H9 (cell line): ENCODE measurements around the gene MYEF2. TPM values are rescaled to one million over a fixed set of nuclear protein-coding genes. Genes with fewer than 3 reads are reported as not detected.

ENCODE experiments used
- DNase-seq: peaks from one replicate; pipeline ENCODE4 v3.0.0-alpha.2; 2017
- H2AFZ ChIP-seq: one replicate; pipeline ENCODE4 v1.6.1; 2013; ENCODE audit warnings: mild to moderate bottlenecking, low read length, control low read depth, moderate library complexity
- H2AK5ac ChIP-seq: 2 replicates; pipeline ENCODE4 v1.6.1; 2013; ENCODE audit warnings: low read length, control low read depth, mixed read lengths; ENCODE audit not compliant: insufficient read length
- H2BK120ac ChIP-seq: one replicate; pipeline ENCODE4 v1.6.1; 2013; ENCODE audit warnings: low read depth, mild to moderate bottlenecking, low read length, control low read depth, inconsistent platforms; ENCODE audit not compliant: poor library complexity, severe bottlenecking
- H2BK12ac ChIP-seq: 2 replicates; pipeline ENCODE4 v1.6.1; 2013; ENCODE audit warnings: low read length, control low read depth, mixed read lengths, low read depth; ENCODE audit not compliant: insufficient read length
- H2BK15ac ChIP-seq: 2 replicates; pipeline ENCODE4 v1.6.1; 2013; ENCODE audit warnings: low read depth, low read length, control low read depth
- H2BK20ac ChIP-seq: one replicate; pipeline ENCODE4 v1.6.1; 2013; ENCODE audit warnings: low read depth, mild to moderate bottlenecking, low read length, control low read depth, inconsistent platforms; ENCODE audit not compliant: poor library complexity, severe bottlenecking
- H2BK5ac ChIP-seq: 2 replicates; pipeline ENCODE4 v1.6.1; 2013; ENCODE audit warnings: low read length, control low read depth, mixed read lengths; ENCODE audit not compliant: insufficient read length
- H3K14ac ChIP-seq: 2 replicates; pipeline ENCODE4 v1.6.1; 2013; ENCODE audit warnings: low read length, control low read depth; ENCODE audit not compliant: insufficient read depth
- H3K18ac ChIP-seq: 2 replicates; pipeline ENCODE4 v1.6.1; 2013; ENCODE audit warnings: low read depth, mild to moderate bottlenecking, mixed read lengths, low read length, control low read depth; ENCODE audit not compliant: insufficient read length
- H3K23ac ChIP-seq: 2 replicates; pipeline ENCODE4 v1.6.1; 2013; ENCODE audit warnings: low read length, control low read depth, mixed read lengths, low read depth; ENCODE audit not compliant: insufficient read length
- H3K23me2 ChIP-seq: 2 replicates; pipeline ENCODE4 v1.6.1; 2013; ENCODE audit warnings: low read depth, mild to moderate bottlenecking, mixed read lengths, low read length, control low read depth; ENCODE audit not compliant: insufficient read length, poor library complexity, severe bottlenecking
- H3K27ac ChIP-seq: 2 replicates; pipeline ENCODE4 v1.5.1; 2013; ENCODE audit warnings: low read length, control low read depth, mixed read lengths, low read depth; ENCODE audit not compliant: insufficient read length
- H3K27me3 ChIP-seq: 2 replicates; pipeline ENCODE4 v1.6.1; 2013; ENCODE audit warnings: low read length, control low read depth, inconsistent platforms; ENCODE audit not compliant: insufficient read depth
- H3K4ac ChIP-seq: 2 replicates; pipeline ENCODE4 v1.6.1; 2013; ENCODE audit warnings: low read depth, mild to moderate bottlenecking, control low read depth, inconsistent platforms, low read length, moderate library complexity
- H3K4me1 ChIP-seq: 2 replicates; pipeline ENCODE4 v1.6.1; 2013; ENCODE audit warnings: low read length, control low read depth, inconsistent platforms; ENCODE audit not compliant: insufficient read depth
- H3K4me2 ChIP-seq: 2 replicates; pipeline ENCODE4 v1.6.1; 2013; ENCODE audit warnings: low read length, control low read depth, mixed read lengths; ENCODE audit not compliant: insufficient read length, insufficient read depth
- H3K56ac ChIP-seq: 2 replicates; pipeline ENCODE4 v1.6.1; 2013; ENCODE audit warnings: low read depth, mild to moderate bottlenecking, mixed read lengths, low read length, control low read depth; ENCODE audit not compliant: insufficient read length
- H3K79me1 ChIP-seq: 2 replicates; pipeline ENCODE4 v1.6.1; 2013; ENCODE audit warnings: low read depth, mild to moderate bottlenecking, moderate library complexity, low read length, control low read depth, inconsistent platforms; ENCODE audit not compliant: insufficient read depth, poor library complexity, severe bottlenecking
- H3K79me2 ChIP-seq: 2 replicates; pipeline ENCODE4 v1.6.1; 2013; ENCODE audit warnings: low read length, control low read depth, inconsistent platforms; ENCODE audit not compliant: insufficient read depth
- H3K9ac ChIP-seq: 2 replicates; pipeline ENCODE4 v1.6.1; 2013; ENCODE audit warnings: low read length, control low read depth, mixed read lengths; ENCODE audit not compliant: insufficient read length; ENCODE audit errors: extremely low read depth
- H3K9me3 ChIP-seq: one replicate; pipeline ENCODE4 v1.6.1; 2013; ENCODE audit warnings: low read depth, low read length, inconsistent platforms; ENCODE audit not compliant: control insufficient read depth
- H3T11ph ChIP-seq: one replicate; pipeline ENCODE4 v1.6.1; 2013; ENCODE audit warnings: mild to moderate bottlenecking, low read length, control low read depth, inconsistent platforms
- H4K20me1 ChIP-seq: one replicate; pipeline ENCODE4 v1.6.1; 2013; ENCODE audit not compliant: control insufficient read depth, insufficient read length, insufficient read depth
- H4K5ac ChIP-seq: 2 replicates; pipeline ENCODE4 v1.6.1; 2013; ENCODE audit warnings: low read depth, mild to moderate bottlenecking, mixed read lengths, low read length, control low read depth; ENCODE audit not compliant: insufficient read length
- H4K8ac ChIP-seq: replicated peaks from 2 replicates; pipeline ENCODE4 v1.6.1; 2013; ENCODE audit warnings: low read length, control low read depth, mixed read lengths, low read depth; ENCODE audit not compliant: insufficient read length
- H4K91ac ChIP-seq: 2 replicates; pipeline ENCODE4 v1.6.1; 2013; ENCODE audit warnings: low read depth, mild to moderate bottlenecking, moderate library complexity, mixed read lengths, low read length, control low read depth; ENCODE audit not compliant: insufficient read length
- H3K27ac Mint-ChIP-seq, 3 experiments: 2 replicates in 2 of 3; 3 replicates in 1 of 3; pipeline ENCODE4 v1.8.0; 2020 to 2021; ENCODE audit warnings: mixed read lengths in 3 of 3, mild to moderate bottlenecking in 1 of 3, moderate library complexity in 1 of 3
- H3K27me3 Mint-ChIP-seq: 2 replicates; pipeline ENCODE4 v1.8.0; 2021; ENCODE audit warnings: low read depth, mild to moderate bottlenecking, moderate library complexity, mixed read lengths
- H3K36me3 Mint-ChIP-seq, 3 experiments: 2 replicates in 2 of 3; 3 replicates in 1 of 3; pipeline ENCODE4 v1.8.0; 2020 to 2021; ENCODE audit warnings: low read depth in 3 of 3, mixed read lengths in 3 of 3; ENCODE audit not compliant: insufficient read depth in 1 of 3
- H3K4me1 Mint-ChIP-seq, 2 experiments: 2 replicates each; pipeline ENCODE4 v1.8.0; 2020; ENCODE audit warnings: mixed read lengths in 2 of 2
- H3K4me3 Mint-ChIP-seq, 2 experiments: 2 replicates in 1 of 2; 3 replicates in 1 of 2; pipeline ENCODE4 v1.8.0; 2020 to 2021; ENCODE audit warnings: mild to moderate bottlenecking in 2 of 2, mixed read lengths in 2 of 2, moderate library complexity in 1 of 2
- H3K9me3 Mint-ChIP-seq, 2 experiments: 2 replicates in 1 of 2; 3 replicates in 1 of 2; pipeline ENCODE4 v1.8.0; 2020; ENCODE audit warnings: mild to moderate bottlenecking in 2 of 2, mixed read lengths in 2 of 2, moderate library complexity in 1 of 2
- WGBS: extraction: QIAGEN DNeasy Blood & Tissue Kit; methylation state at CpG from one replicate; pipeline ENCODE4 v1.1.7; 2013; ENCODE audit warnings: missing lambda C conversion rate, low lambda C conversion rate, mixed read lengths; ENCODE audit not compliant: insufficient read length; ENCODE audit errors: extremely low coverage; 5-methylcytosine and 5-hydroxymethylcytosine counted together
- total RNA-seq: library from RNA; stranded (reverse); gene quantifications from 2 replicates; pipeline ENCODE4 v1.2.1, GENCODE V29; 2021
- TF ChIP-seq, protein P1 (sequence below): fragments of 200-600 bp; sonication (generic); conservative IDR thresholded peaks from 3 replicates; pipeline ENCODE4 v1.8.0; 2021; ENCODE audit warnings: antibody characterized with exemption, mild to moderate bottlenecking

MYEF2 gene
- total RNA-seq, 1 experiment from 2014 or later = 85.2 TPM

- H3K9me3 ChIP-seq = no peaks in the 10 kb centered on the region
- no peak overlapping the region for H2BK20ac ChIP-seq
- H3K4me2 ChIP-seq = no peak overlapping the region
- H3K27ac Mint-ChIP-seq = no peak overlapping the region
- H3K18ac ChIP-seq = no peak overlapping the region
- H3K23ac ChIP-seq = no peak overlapping the region
- no peaks in the 10 kb centered on the region for H3K4me1 Mint-ChIP-seq
- H3K27ac ChIP-seq = no peak overlapping the region
- no peak overlapping the region for H2BK120ac ChIP-seq
- no peaks in the 10 kb centered on the region for H3K4me1 ChIP-seq
- H2AFZ ChIP-seq = no peak overlapping the region
- no peaks in the 10 kb centered on the region for H3K79me1 ChIP-seq
- no peak overlapping the region for H4K8ac ChIP-seq
- no peaks in the 10 kb centered on the region for H4K20me1 ChIP-seq
- H3K27me3 Mint-ChIP-seq = no peaks in the 10 kb centered on the region
- no peak overlapping the region for H3K56ac ChIP-seq
- H3K14ac ChIP-seq = no peak overlapping the region
- no peak overlapping the region for H3K9ac ChIP-seq
- no peak overlapping the region for H3T11ph ChIP-seq
- no peaks in the 10 kb centered on the region for H3K9me3 Mint-ChIP-seq
- H3K79me2 ChIP-seq = no peaks in the 10 kb centered on the region
- H2BK12ac ChIP-seq = no peak overlapping the region
- TF ChIP-seq, protein P1, sequence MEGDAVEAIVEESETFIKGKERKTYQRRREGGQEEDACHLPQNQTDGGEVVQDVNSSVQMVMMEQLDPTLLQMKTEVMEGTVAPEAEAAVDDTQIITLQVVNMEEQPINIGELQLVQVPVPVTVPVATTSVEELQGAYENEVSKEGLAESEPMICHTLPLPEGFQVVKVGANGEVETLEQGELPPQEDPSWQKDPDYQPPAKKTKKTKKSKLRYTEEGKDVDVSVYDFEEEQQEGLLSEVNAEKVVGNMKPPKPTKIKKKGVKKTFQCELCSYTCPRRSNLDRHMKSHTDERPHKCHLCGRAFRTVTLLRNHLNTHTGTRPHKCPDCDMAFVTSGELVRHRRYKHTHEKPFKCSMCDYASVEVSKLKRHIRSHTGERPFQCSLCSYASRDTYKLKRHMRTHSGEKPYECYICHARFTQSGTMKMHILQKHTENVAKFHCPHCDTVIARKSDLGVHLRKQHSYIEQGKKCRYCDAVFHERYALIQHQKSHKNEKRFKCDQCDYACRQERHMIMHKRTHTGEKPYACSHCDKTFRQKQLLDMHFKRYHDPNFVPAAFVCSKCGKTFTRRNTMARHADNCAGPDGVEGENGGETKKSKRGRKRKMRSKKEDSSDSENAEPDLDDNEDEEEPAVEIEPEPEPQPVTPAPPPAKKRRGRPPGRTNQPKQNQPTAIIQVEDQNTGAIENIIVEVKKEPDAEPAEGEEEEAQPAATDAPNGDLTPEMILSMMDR = no peak
- no peak overlapping the region for H2BK5ac ChIP-seq
- DNase-seq = no peak
- no peak overlapping the region for H3K4me3 Mint-ChIP-seq
- H4K91ac ChIP-seq = no peak overlapping the region
- no peaks in the 10 kb centered on the region for H3K23me2 ChIP-seq
- no peak overlapping the region for H4K5ac ChIP-seq
- no peaks in the 10 kb centered on the region for H3K27me3 ChIP-seq
- WGBS = no CpG with 5 or more reads among the region's 4 CpGs
- H2BK15ac ChIP-seq = no peak overlapping the region
- H2AK5ac ChIP-seq = no peak overlapping the region
- no peaks in the 10 kb centered on the region for H3K36me3 Mint-ChIP-seq
- no peak overlapping the region for H3K4ac ChIP-seq
Measured at GRCh38 chr15:48096355-48096786, 81.7 kb downstream of the MYEF2 start.
